Breast epithelium (tissue), 3 donors: ENCODE data around the gene CARS2.

ENCODE experiments used
- CTCF ChIP-seq, 3 donors: fragments of 450-650 bp; IDR thresholded peaks; one replicate each; pipeline ENCODE4 v1.5.1; 2016 to 2017; ENCODE audit warnings: antibody characterized with exemption in 3 of 3, mild to moderate bottlenecking in 3 of 3, moderate library complexity in 3 of 3
- POLR2A ChIP-seq: fragments of 450-650 bp; IDR thresholded peaks from one replicate; pipeline ENCODE4 v1.6.1; 2016; ENCODE audit warnings: antibody characterized with exemption, mild to moderate bottlenecking, moderate library complexity

- TF ChIP-seq POLR2A (no peak), CTCF (IDR thresholded peaks at IDR 0.05) (no peak)
Observed at GRCh38 chr13:110681868-110682550, 23.9 kb downstream of the CARS2 start.
